ENCODE measurements around the gene SYPL1. TPM values are rescaled to one million over a fixed set of nuclear protein-coding genes. Genes with fewer than 3 reads are reported as not detected.

SYPL1 gene
- total RNA-seq, 1 experiment from 2014 or later, result 47.5 TPM

- Histone ChIP-seq H3K36me3 (no peaks in the 10 kb centered on the region), H3K4me3 (no peak overlapping the region), H3K4me1 (peaks cover 7% of the 10 kb centered on the region), H3K27ac (no peak overlapping the region), H3K27me3 (no peaks in the 10 kb centered on the region), H3K9me3 (replicated peaks) (no peaks in the 10 kb centered on the region)
- no peak for DNase-seq
Measured at GRCh38 chr7:106129291-106129690, 17.2 kb upstream of the SYPL1 start.

- no peaks in the 10 kb centered on the region for H3K9me3 ChIP-seq (replicated peaks)
- no peaks in the 10 kb centered on the region for H3K36me3 ChIP-seq
- H3K27me3 ChIP-seq, result no peaks in the 10 kb centered on the region
- H3K27ac ChIP-seq, result no peak overlapping the region
- no peak overlapping the region for H3K4me3 ChIP-seq
- H3K4me1 ChIP-seq, result peaks cover 7% of the 10 kb centered on the region
- no peak for DNase-seq
Measured at GRCh38 chr7:106128836-106129235, 16.7 kb upstream of the SYPL1 start.

- no peak for DNase-seq
- Histone ChIP-seq H3K36me3 (no peaks in the 10 kb centered on the region), H3K4me1 (peaks cover 7% of the 10 kb centered on the region), H3K9me3 (replicated peaks) (no peaks in the 10 kb centered on the region), H3K27ac (no peak overlapping the region), H3K27me3 (no peaks in the 10 kb centered on the region), H3K4me3 (no peak overlapping the region)
Measured at GRCh38 chr7:106127984-106128780, 16.1 kb upstream of the SYPL1 start.

GRCh38 chr7:106126170-106126938, 14.2 kb upstream of the SYPL1 start:
- Histone ChIP-seq H3K36me3 (no peaks in the 10 kb centered on the region), H3K4me1 (peaks cover 7% of the 10 kb centered on the region), H3K9me3 (replicated peaks) (no peaks in the 10 kb centered on the region), H3K27ac (no peak overlapping the region), H3K4me3 (no peak overlapping the region), H3K27me3 (0 out of 2 replicates have a peak, but pooled peaks cover 4% of the 10 kb centered on the region)
- DNase-seq, result no peak

GRCh38 chr7:106125417-106125816, 13.3 kb upstream of the SYPL1 start:
- no peak for DNase-seq
- no peaks in the 10 kb centered on the region for H3K36me3 ChIP-seq
- H3K4me3 ChIP-seq, result no peak overlapping the region
- H3K9me3 ChIP-seq (replicated peaks), result no peaks in the 10 kb centered on the region
- H3K4me1 ChIP-seq, result peaks cover 7% of the 10 kb centered on the region
- no peak overlapping the region for H3K27ac ChIP-seq
- H3K27me3 ChIP-seq, result 0 out of 2 replicates have a peak, but pooled peaks cover 4% of the 10 kb centered on the region

GRCh38 chr7:106124186-106124585, 12.1 kb upstream of the SYPL1 start:
- Histone ChIP-seq H3K9me3 (replicated peaks) (no peaks in the 10 kb centered on the region), H3K4me3 (no peak overlapping the region), H3K27me3 (0 out of 2 replicates have a peak, but pooled peaks cover 4% of the 10 kb centered on the region), H3K27ac (no peak overlapping the region), H3K36me3 (no peaks in the 10 kb centered on the region), H3K4me1 (peaks cover 7% of the 10 kb centered on the region)
- DNase-seq, result no peak

GRCh38 chr7:106122713-106123112, 10.6 kb upstream of the SYPL1 start:
- Histone ChIP-seq H3K27ac (no peak overlapping the region), H3K36me3 (no peaks in the 10 kb centered on the region), H3K4me3 (no peak overlapping the region), H3K9me3 (replicated peaks) (no peaks in the 10 kb centered on the region), H3K4me1 (peaks cover 4% of the 10 kb centered on the region; the same call in 1 of the 2 replicates), H3K27me3 (0 out of 2 replicates have a peak, but pooled peaks cover 4% of the 10 kb centered on the region)
- no peak for DNase-seq

- Histone ChIP-seq H3K27ac (no peak overlapping the region), H3K9me3 (replicated peaks) (no peaks in the 10 kb centered on the region), H3K36me3 (no peaks in the 10 kb centered on the region), H3K4me1 (peaks cover under 1% of the 10 kb centered on the region; the same call in 1 of the 2 replicates), H3K27me3 (0 out of 2 replicates have a peak, but pooled peaks cover 4% of the 10 kb centered on the region), H3K4me3 (no peak overlapping the region)
- no peak for DNase-seq
Measured at GRCh38 chr7:106121189-106121810, 9.2 kb upstream of the SYPL1 start.

GRCh38 chr7:106120500-106120899, 8.4 kb upstream of the SYPL1 start:
- no peak for DNase-seq

GRCh38 chr7:106119719-106120118, 7.6 kb upstream of the SYPL1 start:
- DNase-seq, result no peak
- no peaks in the 10 kb centered on the region for H3K9me3 ChIP-seq (replicated peaks)
- H3K27me3 ChIP-seq, result 0 out of 2 replicates have a peak, but pooled peaks cover 4% of the 10 kb centered on the region

More at GRCh38 chr7:106120500-106120899, 8.4 kb upstream of the SYPL1 start:
- no peak overlapping the region for H3K4me3 ChIP-seq
- H3K9me3 ChIP-seq (replicated peaks), result no peaks in the 10 kb centered on the region
- H3K27me3 ChIP-seq, result 0 out of 2 replicates have a peak, but pooled peaks cover 4% of the 10 kb centered on the region
- no peaks in the 10 kb centered on the region for H3K4me1 ChIP-seq
- H3K27ac ChIP-seq, result no peak overlapping the region
- H3K36me3 ChIP-seq, result no peaks in the 10 kb centered on the region

GRCh38 chr7:106117786-106118544, 5.9 kb upstream of the SYPL1 start:
- Histone ChIP-seq H3K4me1 (peaks cover 2% of the 10 kb centered on the region; the same call in 1 of the 2 replicates), H3K9me3 (replicated peaks) (no peaks in the 10 kb centered on the region), H3K36me3 (no peaks in the 10 kb centered on the region), H3K27ac (no peak overlapping the region), H3K27me3 (0 out of 2 replicates have a peak, but pooled peaks cover 4% of the 10 kb centered on the region), H3K4me3 (no peak overlapping the region)
- DNase-seq, result no peak

More at GRCh38 chr7:106119719-106120118, 7.6 kb upstream of the SYPL1 start:
- no peak overlapping the region for H3K27ac ChIP-seq
- H3K36me3 ChIP-seq, result no peaks in the 10 kb centered on the region
- no peaks in the 10 kb centered on the region for H3K4me1 ChIP-seq
- no peak overlapping the region for H3K4me3 ChIP-seq

- Histone ChIP-seq H3K9me3 (replicated peaks) (no peaks in the 10 kb centered on the region), H3K4me3 (no peak overlapping the region), H3K27ac (no peak overlapping the region), H3K36me3 (no peaks in the 10 kb centered on the region), H3K27me3 (no peaks in the 10 kb centered on the region), H3K4me1 (peaks cover 5% of the 10 kb centered on the region; the same call in 1 of the 2 replicates)
- no peak for DNase-seq
Measured at GRCh38 chr7:106116161-106116704, 4.1 kb upstream of the SYPL1 start.

GRCh38 chr7:106114716-106115383, 2.7 kb upstream of the SYPL1 start:
- no peaks in the 10 kb centered on the region for H3K36me3 ChIP-seq
- no peak for DNase-seq
- no peaks in the 10 kb centered on the region for H3K27me3 ChIP-seq
- no peak overlapping the region for H3K4me3 ChIP-seq
- H3K9me3 ChIP-seq (replicated peaks), result no peaks in the 10 kb centered on the region
- H3K27ac ChIP-seq, result no peak overlapping the region
- peaks cover 5% of the 10 kb centered on the region; the same call in 1 of the 2 replicates for H3K4me1 ChIP-seq
